SKM-1 treated with dmso at 0.1 percent for 144 hours (cell line): ENCODE data around the gene TCERG1L.
"Not testable (repeated sequence)": the region's sequence is repeated elsewhere in the genome, so short reads cannot be mapped to it uniquely, and the experiment has no call there.

Source experiments
- DNase-seq: peaks from one replicate; lab custom pipeline; 2025; ENCODE audit not compliant: unreplicated experiment; lab: John Stamatoyannopoulos, UW

The TCERG1L gene

GRCh38 chr10:131113165-131113564, 198.4 kb downstream of the TCERG1L start:
- no peak for DNase-seq

- no peak for DNase-seq
Observed at GRCh38 chr10:131112691-131113090, 198.8 kb downstream of the TCERG1L start.

GRCh38 chr10:131111471-131112080, 199.9 kb downstream of the TCERG1L start:
- DNase-seq, result no peak

GRCh38 chr10:131111007-131111406, 200.5 kb downstream of the TCERG1L start:
- no peak for DNase-seq

GRCh38 chr10:131110241-131110783, 201.2 kb downstream of the TCERG1L start:
- no peak for DNase-seq

GRCh38 chr10:131109726-131110125, 201.8 kb downstream of the TCERG1L start:
- no peak for DNase-seq

- no peak for DNase-seq
Observed at GRCh38 chr10:131109291-131109690, 202.2 kb downstream of the TCERG1L start.

GRCh38 chr10:131107970-131108369, 203.6 kb downstream of the TCERG1L start:
- no peak for DNase-seq

- no peak for DNase-seq
Observed at GRCh38 chr10:131102676-131103075, 208.8 kb downstream of the TCERG1L start.

GRCh38 chr10:131102147-131102546, 209.4 kb downstream of the TCERG1L start:
- no peak for DNase-seq

- DNase-seq, result not testable (repeated sequence)
Observed at GRCh38 chr10:131100418-131101410, 210.8 kb downstream of the TCERG1L start.

- DNase-seq, result no peak
Observed at GRCh38 chr10:131099028-131099726, 212.3 kb downstream of the TCERG1L start.

- DNase-seq, result no peak
Observed at GRCh38 chr10:131098416-131098952, 213.0 kb downstream of the TCERG1L start.

GRCh38 chr10:131096031-131096430, 215.5 kb downstream of the TCERG1L start:
- no peak for DNase-seq

GRCh38 chr10:131095313-131095580, 216.3 kb downstream of the TCERG1L start:
- DNase-seq, result no peak

GRCh38 chr10:131094527-131095312, 216.8 kb downstream of the TCERG1L start:
- no peak for DNase-seq

GRCh38 chr10:131093795-131094366, 217.6 kb downstream of the TCERG1L start:
- DNase-seq, result no peak

GRCh38 chr10:131093346-131093745, 218.2 kb downstream of the TCERG1L start:
- DNase-seq, result no peak

GRCh38 chr10:131092876-131093275, 218.6 kb downstream of the TCERG1L start:
- no peak for DNase-seq

- no peak for DNase-seq
Observed at GRCh38 chr10:131092386-131092785, 219.1 kb downstream of the TCERG1L start.
